ENCODE results near the gene ATG10. TPM values are rescaled to one million over a fixed set of nuclear protein-coding genes. Genes with fewer than 3 reads are reported as not detected.
A peak's percentile ranks its signal among the peaks of the same experiment; 100 is the strongest.

ATG10 gene
- total RNA-seq, 1 donor from 2014 or later, result 4.3 TPM

DNA sequence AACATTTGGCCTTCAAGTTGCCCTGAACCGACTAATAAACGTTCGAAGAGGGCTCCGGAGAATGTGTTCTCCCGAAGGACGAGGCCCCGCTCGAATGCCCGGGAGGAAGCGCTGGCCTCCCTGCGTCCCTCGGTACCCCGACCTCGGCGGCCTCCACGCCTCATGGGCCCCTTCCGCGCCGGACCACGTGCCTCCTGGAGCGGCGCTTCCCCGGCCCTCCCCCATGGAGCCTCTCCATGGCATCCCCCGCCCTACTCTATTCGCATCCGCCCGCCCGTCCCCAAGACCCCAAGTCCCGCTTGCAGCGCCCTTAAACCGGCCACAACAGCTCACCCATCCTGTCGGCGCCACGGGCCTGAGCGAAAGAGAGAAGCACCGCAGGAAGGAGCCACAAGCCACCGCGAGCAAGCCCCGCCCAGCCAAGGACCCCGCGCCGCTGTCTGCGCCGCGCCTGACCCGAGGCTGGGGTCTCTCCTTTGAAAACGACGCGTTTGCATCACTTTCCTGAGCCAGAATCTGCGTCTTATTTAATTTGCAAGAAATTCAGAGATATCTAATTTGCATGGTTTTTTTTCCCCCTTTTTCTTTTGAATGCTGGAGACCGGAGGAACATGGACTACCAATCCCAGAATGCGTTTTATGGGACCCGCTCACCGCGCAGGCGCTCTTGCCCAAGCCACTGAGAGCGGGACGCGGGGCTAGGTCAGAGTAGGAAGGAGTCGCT lies 306.3 kb downstream of the ATG10 start, which contains the start of gene RPS23:
TSS of gene RPS23 (minus strand) at position 368 of the 724 bp plus-strand sequence. CDS start at position 337, 31 bp downstream.
- Histone ChIP-seq H3K9ac (ENCODE audit: low read length) (peak within 1 kb of the TSS; percentile 100), H3K4me1 (ENCODE audit: insufficient read depth, low read length) (peaks cover 11% of the 10 kb centered on the region)
- no peak for FAIRE-seq

DNA sequence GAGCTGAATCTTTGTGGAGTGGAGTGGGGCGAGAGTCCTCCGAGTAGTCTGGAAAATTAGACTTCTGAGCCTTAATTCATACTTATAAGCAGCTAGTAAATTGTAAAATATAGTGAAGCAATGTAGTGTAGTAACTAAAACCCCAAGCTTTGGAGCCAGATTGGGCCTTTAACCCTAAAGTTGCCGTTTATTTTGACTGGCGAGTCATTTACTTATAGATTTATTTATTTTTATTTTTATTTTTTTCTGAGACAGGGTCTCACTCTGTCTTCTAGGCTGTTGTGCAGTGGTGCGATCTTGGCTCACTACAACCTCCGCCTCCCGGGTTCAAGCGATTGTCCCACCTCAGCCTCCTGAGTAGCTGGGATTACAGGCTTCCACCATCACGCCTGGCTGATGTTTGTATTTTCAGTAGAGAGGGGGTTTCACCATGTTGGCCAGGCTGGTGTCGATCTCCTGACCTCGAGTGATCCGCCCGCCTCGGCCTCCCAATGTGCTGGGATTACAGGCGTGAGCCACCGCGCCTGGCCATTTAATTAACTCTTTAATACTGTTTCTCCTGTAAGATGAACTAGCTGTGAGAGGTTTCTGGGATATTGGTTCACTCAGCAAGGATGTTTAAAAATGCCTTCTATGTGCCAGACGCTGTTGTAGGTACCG lies 307.0 kb downstream of the ATG10 start:
- Mint-ChIP-seq H3K27ac (ENCODE audit: unreplicated experiment) (peak overlapping the region; percentile 96), H3K4me1 (ENCODE audit: low read depth, unreplicated experiment) (peaks cover 14% of the 10 kb centered on the region), H3K36me3 (ENCODE audit: low read depth, unreplicated experiment) (peaks cover 19% of the 10 kb centered on the region), H3K27me3 (ENCODE audit: low read depth, unreplicated experiment) (no peaks in the 10 kb centered on the region), H3K9me3 (ENCODE audit: unreplicated experiment) (no peaks in the 10 kb centered on the region), H3K4me3 (ENCODE audit: unreplicated experiment) (peak overlapping the region; percentile 97)
- Histone ChIP-seq H3K4me3 (ENCODE audit: insufficient read depth, low read depth, low read length) (peak overlapping the region; percentile 100), H2AFZ (ENCODE audit: low read depth, low read length) (peak overlapping the region; percentile 83), H4K20me1 (ENCODE audit: insufficient read depth, low read length) (peaks cover 9% of the 10 kb centered on the region), H3K9ac (ENCODE audit: low read length) (peak overlapping the region; percentile 100), H3K27me3 (ENCODE audit: insufficient read depth, low read length) (no peaks in the 10 kb centered on the region), H3K27ac (ENCODE audit: low read depth, low read length) (peak overlapping the region; percentile 93), H3K4me2 (ENCODE audit: low read length) (peak overlapping the region; percentile 87), H3K9me3 (ENCODE audit: insufficient read depth, low read depth, low read length) (no peaks in the 10 kb centered on the region), H3K79me2 (ENCODE audit: insufficient read depth, low read length) (peaks cover 29% of the 10 kb centered on the region), H3K36me3 (ENCODE audit: insufficient read depth, low read length) (peaks cover 25% of the 10 kb centered on the region), H3K4me1 (ENCODE audit: insufficient read depth, low read length) (peaks cover 11% of the 10 kb centered on the region)
- no peak for TF ChIP-seq EZH2 (IDR thresholded peaks at IDR 0.05; ENCODE audit: insufficient read depth, low read length)
- TF ChIP-seq, protein P1, sequence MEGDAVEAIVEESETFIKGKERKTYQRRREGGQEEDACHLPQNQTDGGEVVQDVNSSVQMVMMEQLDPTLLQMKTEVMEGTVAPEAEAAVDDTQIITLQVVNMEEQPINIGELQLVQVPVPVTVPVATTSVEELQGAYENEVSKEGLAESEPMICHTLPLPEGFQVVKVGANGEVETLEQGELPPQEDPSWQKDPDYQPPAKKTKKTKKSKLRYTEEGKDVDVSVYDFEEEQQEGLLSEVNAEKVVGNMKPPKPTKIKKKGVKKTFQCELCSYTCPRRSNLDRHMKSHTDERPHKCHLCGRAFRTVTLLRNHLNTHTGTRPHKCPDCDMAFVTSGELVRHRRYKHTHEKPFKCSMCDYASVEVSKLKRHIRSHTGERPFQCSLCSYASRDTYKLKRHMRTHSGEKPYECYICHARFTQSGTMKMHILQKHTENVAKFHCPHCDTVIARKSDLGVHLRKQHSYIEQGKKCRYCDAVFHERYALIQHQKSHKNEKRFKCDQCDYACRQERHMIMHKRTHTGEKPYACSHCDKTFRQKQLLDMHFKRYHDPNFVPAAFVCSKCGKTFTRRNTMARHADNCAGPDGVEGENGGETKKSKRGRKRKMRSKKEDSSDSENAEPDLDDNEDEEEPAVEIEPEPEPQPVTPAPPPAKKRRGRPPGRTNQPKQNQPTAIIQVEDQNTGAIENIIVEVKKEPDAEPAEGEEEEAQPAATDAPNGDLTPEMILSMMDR (IDR thresholded peaks at IDR 0.05; ENCODE audit: insufficient read depth, low read depth, low read length), result no peak
- no peak for DNase-seq (ENCODE audit: low read depth)
- FAIRE-seq, result no peak

More for the DNA sequence above, 306.3 kb downstream of the ATG10 start, which contains the start of gene RPS23:
- Histone ChIP-seq H3K9me3 (ENCODE audit: insufficient read depth, low read depth, low read length) (no peaks in the 10 kb centered on the region), H3K27me3 (ENCODE audit: insufficient read depth, low read length) (no peaks in the 10 kb centered on the region), H3K27ac (ENCODE audit: low read depth, low read length) (peak within 1 kb of the TSS; percentile 93), H4K20me1 (ENCODE audit: insufficient read depth, low read length) (peaks cover 9% of the 10 kb centered on the region), H3K4me3 (ENCODE audit: insufficient read depth, low read depth, low read length) (peak within 1 kb of the TSS; percentile 100), H3K4me2 (ENCODE audit: low read length) (peak within 1 kb of the TSS; percentile 87), H3K79me2 (ENCODE audit: insufficient read depth, low read length) (peaks cover 29% of the 10 kb centered on the region), H2AFZ (ENCODE audit: low read depth, low read length) (peak within 1 kb of the TSS; percentile 83), H3K36me3 (ENCODE audit: insufficient read depth, low read length) (peaks cover 25% of the 10 kb centered on the region)
- Mint-ChIP-seq H3K36me3 (ENCODE audit: low read depth, unreplicated experiment) (peaks cover 19% of the 10 kb centered on the region), H3K4me1 (ENCODE audit: low read depth, unreplicated experiment) (peaks cover 14% of the 10 kb centered on the region), H3K4me3 (ENCODE audit: unreplicated experiment) (peak within 1 kb of the TSS; percentile 97), H3K27ac (ENCODE audit: unreplicated experiment) (peak within 1 kb of the TSS; percentile 96), H3K27me3 (ENCODE audit: low read depth, unreplicated experiment) (no peaks in the 10 kb centered on the region), H3K9me3 (ENCODE audit: unreplicated experiment) (no peaks in the 10 kb centered on the region)
- DNase-seq (ENCODE audit: low read depth), result peak; percentile 83
- no peak for TF ChIP-seq EZH2 (IDR thresholded peaks at IDR 0.05; ENCODE audit: insufficient read depth, low read length)
- TF ChIP-seq, protein P1 (IDR thresholded peaks at IDR 0.05; ENCODE audit: insufficient read depth, low read depth, low read length), result no peak

Measured in astrocyte (in vitro differentiated cells and primary cell).